SHP77 (cell line): ENCODE measurements around the gene LIMS2.

Experiments used
- DNase-seq, 2 experiments: peaks; one replicate each; lab custom pipeline; 2025; lab: John Stamatoyannopoulos, UW

Gene LIMS2

GRCh38 chr2:127622561-127623387 lies 52.6 kb downstream of the LIMS2 start:
- no peak for DNase-seq

- no peak for DNase-seq
Observed at GRCh38 chr2:127621981-127622431, 53.3 kb downstream of the LIMS2 start.

GRCh38 chr2:127620866-127621265 lies 54.5 kb downstream of the LIMS2 start:
- no peak for DNase-seq

GRCh38 chr2:127619877-127620705 lies 55.2 kb downstream of the LIMS2 start:
- DNase-seq = no peak

- DNase-seq = no peak
Observed at GRCh38 chr2:127619203-127619590, 56.1 kb downstream of the LIMS2 start.

- no peak for DNase-seq
Observed at GRCh38 chr2:127618551-127619202, 56.7 kb downstream of the LIMS2 start.

- DNase-seq = no peak
Observed at GRCh38 chr2:127615511-127616166, 59.7 kb downstream of the LIMS2 start.

GRCh38 chr2:127614731-127615130 lies 60.6 kb downstream of the LIMS2 start:
- no peak for DNase-seq

GRCh38 chr2:127614246-127614645 lies 61.1 kb downstream of the LIMS2 start:
- no peak for DNase-seq

GRCh38 chr2:127612111-127612822 lies 63.1 kb downstream of the LIMS2 start:
- no peak for DNase-seq

- DNase-seq = no peak
Observed at GRCh38 chr2:127611076-127611925, 64.0 kb downstream of the LIMS2 start.

GRCh38 chr2:127610561-127610960 lies 64.8 kb downstream of the LIMS2 start:
- no peak for DNase-seq

- no peak for DNase-seq
Observed at GRCh38 chr2:127609818-127610217, 65.5 kb downstream of the LIMS2 start.

GRCh38 chr2:127609031-127609751 lies 66.1 kb downstream of the LIMS2 start:
- no peak for DNase-seq

- DNase-seq = no peak
Observed at GRCh38 chr2:127608061-127609030, 67.0 kb downstream of the LIMS2 start.

- DNase-seq = no peak
Observed at GRCh38 chr2:127607399-127607908, 67.9 kb downstream of the LIMS2 start.

- no peak for DNase-seq
Observed at GRCh38 chr2:127606625-127607398, 68.5 kb downstream of the LIMS2 start.
